CD4-positive, alpha-beta T cell treated with Interleukin-6 for 4 hours (primary cell): ENCODE measurements around the gene CHKA.

Source experiments
- DNase-seq: peaks from one replicate; pipeline ENCODE4 v3.0.0-alpha.2; 2020; ENCODE audit warnings: mixed read lengths

The CHKA gene

DNA sequence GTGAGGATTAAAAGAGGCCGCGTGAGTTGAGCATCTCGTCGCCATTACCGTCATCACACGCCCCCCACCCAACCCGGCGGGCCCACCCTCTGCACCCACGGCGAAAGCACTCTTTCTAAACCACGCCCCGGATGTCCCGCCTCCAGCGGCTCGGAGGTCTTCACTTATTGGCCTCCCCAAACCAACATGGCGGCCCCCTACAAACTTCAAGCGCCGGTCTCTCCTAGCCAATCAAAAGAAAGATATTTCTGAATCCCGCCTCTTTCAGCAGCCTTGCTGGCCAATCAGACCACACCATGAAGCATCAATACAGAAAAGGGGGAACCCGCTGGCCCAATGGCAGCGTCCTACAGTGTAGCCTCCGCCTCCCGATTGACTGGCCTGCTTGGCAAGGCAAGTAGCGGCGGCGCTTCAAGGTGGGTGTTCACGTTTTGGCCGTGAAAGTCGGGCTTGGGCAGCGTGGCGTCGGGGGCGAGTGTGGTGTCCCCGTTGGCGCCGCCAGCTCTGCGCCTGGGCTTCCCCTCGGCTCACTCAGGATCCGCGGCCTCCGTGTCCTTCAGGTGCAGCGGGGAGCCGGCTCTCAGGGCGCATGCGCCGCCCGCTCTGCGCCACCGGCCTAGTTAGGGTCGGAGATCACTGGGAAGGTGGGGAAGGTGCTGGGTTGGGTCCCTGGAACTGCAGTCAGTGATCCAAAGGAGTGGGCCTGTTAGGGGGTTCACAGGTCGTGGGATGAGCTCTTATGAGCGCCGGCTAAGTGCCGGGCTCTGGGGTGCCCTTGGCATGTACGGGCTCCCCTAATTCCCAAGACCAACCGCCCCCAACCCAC lies 90.7 kb downstream of the CHKA start, which contains the start of gene NDUFS8:
Gene NDUFS8, plus strand, starts transcription at position 364 of the 826 bp plus-strand sequence. CDS start 1,471 bp downstream, outside the sequence.
- DNase-seq, result peak; percentile 99

- DNase-seq, result no peak
Measured at GRCh38 chr11:68028802-68029545, 92.2 kb downstream of the CHKA start.

- no peak for DNase-seq
Measured at GRCh38 chr11:68027667-68028066, 93.5 kb downstream of the CHKA start.

DNA sequence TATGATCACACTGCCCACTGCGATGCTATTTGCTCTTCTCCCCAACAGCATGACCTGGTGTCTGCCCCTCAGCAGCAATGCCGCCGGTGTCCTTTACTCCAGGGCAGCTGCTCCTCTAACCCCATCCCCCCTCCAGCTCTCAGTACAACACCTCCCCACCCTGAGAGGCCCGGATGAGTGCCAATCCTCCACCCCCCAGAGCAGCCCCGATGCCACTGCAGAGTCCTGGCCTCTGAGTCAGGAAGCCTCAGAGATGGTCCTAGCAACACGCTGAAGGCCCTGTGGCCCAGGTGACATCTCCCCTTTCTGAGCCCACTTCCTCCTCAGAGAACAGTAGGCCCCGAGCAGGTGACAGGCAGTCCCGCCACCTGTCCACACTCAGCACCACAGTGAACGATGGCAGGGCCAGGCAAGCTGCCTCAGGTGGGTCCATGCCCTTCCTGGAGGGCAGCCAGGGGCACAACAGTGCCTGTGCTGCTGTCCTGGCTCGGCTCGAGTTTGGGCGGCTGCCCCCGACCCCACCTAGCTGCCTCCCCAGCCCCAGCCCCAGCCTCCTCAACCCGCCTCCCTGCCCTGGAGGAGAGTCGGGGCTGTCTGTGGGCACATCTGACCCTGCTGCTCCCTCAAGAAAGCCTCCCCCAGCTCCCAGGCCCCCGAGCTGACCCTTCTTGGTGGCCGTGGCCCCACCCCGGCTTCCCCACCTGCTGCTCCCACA lies 94.6 kb downstream of the CHKA start:
- no peak for DNase-seq

GRCh38 chr11:68025047-68025446 lies 96.1 kb downstream of the CHKA start:
- DNase-seq, result no peak

DNA sequence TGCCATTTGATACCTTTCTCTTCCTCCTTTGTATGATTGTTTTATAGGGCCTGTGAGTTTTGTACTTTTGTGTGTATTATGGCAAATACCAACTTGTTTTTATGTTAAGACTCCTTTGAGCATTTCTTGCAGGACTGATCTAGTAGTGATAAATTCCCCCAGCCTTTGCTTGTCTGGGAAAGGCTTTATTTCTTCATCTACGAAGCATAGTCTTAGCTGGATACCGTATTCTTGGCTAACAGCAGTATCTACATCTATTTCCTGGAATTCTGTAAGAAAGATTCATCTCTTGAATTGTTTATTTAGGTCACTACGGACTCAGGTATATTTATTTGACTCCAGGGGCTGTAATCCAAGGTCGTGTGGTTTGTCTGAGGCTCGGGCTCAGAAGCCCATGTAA lies 96.7 kb downstream of the CHKA start:
- no peak for DNase-seq

GRCh38 chr11:68022531-68022930 lies 98.7 kb downstream of the CHKA start:
- DNase-seq, result no peak

GRCh38 chr11:68021167-68021787 lies 99.9 kb downstream of the CHKA start:
- DNase-seq, result no peak

DNA sequence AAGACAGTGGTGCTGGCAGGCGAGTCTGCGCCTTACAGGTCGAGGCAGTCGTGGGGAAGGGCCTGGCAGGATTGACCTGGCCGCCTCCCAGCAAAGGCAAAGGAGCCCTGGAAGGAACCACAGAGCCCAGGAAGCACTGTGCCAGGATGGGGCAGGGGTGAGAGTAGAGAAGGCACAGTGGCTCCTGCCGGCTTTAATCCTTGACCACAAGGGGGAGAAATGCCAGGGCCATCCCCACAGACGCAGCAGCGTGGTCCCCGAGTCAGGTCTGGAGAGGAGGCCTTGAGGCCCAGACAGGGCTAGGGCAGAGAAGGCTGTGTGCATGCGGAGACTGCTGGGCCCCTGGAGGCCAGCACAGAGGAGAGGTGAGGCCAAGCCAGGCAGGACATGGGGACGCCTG lies 100.6 kb downstream of the CHKA start:
- no peak for DNase-seq

DNA sequence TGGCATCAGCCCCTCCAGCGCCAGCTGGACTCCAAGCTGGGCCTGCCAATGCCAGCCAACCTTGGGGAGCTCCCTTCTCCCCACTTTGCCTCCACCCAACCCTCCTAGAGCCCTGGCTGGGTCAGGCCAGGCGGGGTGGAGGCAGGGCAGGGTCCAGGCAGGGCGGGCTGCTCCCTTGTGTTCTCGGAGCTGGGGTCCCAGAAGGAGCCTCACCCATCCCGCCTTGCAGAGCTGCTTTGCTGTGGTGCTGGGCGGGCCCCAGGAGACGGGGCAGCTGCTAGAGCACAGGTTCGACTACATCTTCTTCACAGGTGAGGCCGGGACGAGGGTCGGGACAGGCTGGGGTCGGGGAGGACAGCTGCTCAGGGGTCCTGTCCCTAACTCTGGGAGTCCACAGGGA lies 101.7 kb downstream of the CHKA start:
- no peak for DNase-seq

GRCh38 chr11:68018730-68019190 lies 102.4 kb downstream of the CHKA start:
- DNase-seq, result no peak

DNA sequence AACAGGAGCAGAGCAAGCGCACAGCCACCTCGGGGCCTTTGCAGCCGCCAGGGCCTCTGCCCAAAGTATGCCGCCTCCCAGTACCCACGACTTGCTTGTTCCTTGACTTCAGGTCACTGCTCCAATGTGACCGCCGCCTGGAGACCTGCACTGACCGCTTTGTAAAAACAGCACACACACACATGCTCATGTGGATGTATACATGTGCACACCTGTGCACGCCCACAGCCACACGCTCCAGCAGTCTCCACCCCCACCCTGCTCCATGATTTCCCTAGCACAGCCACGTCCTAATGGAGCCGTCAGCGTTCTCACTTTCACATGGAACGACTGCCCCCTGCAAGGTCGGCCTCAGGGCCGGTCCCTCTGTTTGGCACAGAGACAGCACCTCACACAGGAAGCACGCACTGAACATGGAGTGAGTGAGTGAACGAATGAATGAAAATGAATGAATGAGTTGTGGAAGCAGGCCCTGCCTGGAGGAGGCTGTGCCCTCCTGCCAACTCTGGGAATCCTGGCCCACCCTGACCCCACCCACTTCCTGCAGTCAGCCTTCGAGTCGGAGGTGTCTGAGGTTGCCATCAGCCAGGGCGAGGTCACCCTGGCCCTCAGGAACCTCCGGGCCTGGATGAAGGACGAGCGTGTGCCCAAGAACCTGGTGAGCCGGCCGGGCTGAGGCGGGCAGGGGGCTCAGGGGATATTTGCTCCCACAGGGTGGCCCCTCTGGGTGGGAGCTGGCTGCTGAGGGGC lies 103.0 kb downstream of the CHKA start:
- DNase-seq, result no peak

GRCh38 chr11:68016904-68017817 lies 104.0 kb downstream of the CHKA start:
- no peak for DNase-seq

- DNase-seq, result no peak
Measured at GRCh38 chr11:68016161-68016903, 104.9 kb downstream of the CHKA start.

DNA sequence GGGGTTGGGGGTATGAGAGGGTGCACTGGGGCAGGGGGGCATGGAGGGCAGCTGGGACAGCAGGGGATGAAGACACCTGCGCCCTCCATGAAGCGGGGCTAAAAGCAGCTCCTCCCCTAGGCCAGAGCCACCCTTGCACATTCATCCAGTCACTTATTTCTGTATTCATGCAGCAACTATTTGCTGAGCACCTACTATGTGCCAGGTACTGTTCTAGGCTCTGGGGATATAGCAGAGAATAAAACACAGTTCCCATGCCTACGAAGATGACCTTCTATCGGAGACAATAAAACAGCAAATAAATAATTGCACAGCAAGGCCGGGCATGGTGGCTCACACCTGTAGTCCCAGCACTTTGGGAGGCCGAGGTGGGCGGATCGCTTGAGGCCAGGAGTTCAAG lies 105.7 kb downstream of the CHKA start:
- DNase-seq, result no peak

DNA sequence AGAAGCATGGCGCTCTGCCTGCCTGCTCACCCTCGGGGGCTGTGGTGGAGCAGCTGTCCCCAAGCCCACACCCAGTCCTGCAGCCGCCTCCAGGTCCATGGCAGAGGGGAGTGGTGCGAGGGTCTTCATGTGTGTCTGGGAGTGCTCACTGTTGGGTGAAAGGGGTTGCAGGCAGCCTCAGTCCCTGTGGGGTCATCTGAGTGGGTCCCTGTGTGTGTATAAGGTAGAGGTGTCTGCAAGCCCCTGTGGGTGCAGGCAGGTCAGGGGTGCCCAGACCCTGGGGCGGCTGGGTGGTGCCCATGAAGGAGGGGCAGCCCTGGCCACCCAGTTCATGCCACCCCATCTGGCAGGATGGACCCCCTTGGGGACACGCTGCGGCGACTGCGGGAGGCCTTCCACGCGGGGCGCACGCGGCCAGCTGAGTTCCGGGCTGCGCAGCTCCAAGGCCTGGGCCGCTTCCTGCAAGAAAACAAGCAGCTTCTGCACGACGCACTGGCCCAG lies 106.2 kb downstream of the CHKA start:
- DNase-seq, result no peak

DNA sequence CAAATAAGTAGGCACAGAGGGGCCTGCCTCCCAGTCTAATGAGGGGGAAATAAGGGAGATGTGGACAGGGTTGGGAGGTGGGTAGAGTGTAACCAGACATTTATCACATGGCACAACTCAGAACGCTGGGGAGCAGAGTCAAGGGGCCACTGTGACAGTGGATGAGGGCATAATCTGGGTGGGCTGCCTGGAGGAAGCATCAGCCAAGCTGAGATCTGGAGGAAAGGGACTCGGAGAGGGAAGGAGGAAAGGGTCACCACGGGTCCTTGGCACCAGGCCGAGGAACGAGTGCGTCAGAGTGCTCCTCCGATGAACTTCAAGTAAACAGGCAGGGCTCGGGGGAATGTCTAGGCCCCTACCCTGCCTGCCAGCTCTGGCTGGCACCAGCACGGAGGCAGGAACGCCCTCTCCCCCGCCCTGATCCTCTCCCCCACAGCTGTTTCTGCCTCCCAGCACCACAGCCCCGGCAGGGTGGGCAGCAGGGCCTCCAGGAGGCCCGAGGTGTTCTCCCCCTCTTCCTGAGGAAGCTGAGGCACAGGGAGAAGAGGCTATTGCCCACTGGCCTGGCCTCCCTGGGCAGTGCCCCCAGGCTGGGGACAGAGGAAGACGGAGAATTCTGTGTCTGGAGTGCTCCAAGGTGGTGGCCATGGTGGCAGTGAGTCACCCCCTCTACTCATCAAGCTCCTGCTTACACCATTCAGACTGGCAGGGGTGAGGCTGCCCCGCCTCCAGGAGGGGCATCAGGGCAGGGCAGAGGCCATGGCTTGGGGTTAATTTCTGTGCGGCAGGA lies 106.8 kb downstream of the CHKA start:
- no peak for DNase-seq

DNA sequence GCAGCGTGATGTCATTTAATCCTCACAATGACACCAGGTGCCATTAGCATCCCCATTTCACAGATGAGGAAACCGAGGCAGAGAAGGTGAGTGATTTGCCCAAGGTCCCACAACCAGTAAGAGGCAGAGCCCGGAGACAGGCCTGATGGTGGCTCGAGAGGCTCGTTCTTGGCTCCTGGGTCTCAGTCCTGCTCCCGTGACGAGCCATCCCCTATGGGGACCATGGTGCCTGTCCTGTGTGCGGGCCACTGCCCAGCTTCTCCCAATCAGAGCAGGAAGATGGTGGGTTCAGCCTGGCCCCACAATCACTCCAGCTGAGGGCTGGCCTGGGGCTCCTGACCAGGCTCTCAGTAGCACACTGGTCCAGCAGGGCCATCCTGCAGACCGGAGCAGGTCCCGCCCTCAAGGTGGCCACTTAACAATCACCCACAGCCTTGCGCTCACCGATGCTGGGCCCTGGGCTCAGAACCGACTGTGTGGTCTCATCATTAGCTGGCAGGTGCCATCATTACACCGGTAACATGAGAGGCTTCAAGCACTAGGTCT lies 107.5 kb downstream of the CHKA start:
- no peak for DNase-seq
